NCI-H1930 (cell line): Measurements from ENCODE around the gene LPIN3.

ENCODE experiments used
- DNase-seq, 2 experiments: peaks; one replicate each; lab custom pipeline; 2025; lab: John Stamatoyannopoulos, UW

The LPIN3 gene

DNA sequence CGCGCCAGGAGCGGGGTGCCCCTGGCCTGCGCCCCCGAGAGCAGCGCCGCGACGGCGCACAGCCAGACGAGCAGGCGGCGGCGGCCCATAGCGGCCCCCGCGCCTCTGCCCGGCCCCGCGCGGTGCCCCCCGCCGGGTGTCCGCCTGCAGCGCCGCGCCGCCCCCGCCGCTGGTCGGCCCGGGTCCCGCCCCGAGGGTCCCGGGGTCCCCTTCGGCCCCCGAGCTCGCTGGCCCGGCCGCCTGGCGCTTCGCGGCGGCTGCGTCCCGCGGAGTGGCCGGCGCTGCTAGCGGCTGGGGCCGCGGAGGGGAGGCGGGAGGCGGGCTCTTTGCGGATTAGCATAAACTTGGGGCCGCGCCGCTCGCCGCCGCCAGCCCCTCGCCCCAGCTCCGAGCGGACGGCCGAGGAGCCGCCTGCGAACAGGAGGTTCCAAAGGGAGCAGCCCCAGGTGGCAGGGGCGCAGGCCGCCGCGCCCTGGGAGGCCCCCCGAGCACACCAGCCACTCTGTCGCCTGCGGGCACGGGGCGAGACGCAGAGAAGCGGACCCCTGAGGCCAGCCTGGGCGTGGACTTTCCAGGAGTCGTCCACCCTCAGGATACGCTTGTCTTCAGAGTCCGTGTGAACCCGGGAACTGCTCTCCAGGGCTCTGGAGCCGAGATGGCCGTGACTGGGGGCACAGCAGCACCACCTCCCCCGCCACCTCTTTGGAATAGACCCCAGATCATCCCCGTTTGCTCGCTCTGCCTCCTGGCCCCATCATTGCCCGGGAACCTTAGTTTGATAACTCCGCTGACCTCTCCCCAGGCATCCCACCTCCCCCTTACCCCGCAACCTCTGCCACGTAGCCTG is 26.1 kb downstream of the LPIN3 start, which contains the start of gene EMILIN3:
TSS of gene EMILIN3 (minus strand) at position 273 of the 847 bp plus-strand sequence. CDS start at position 89, 184 bp downstream.
- DNase-seq = peak in 1 of 2 experiments; percentile 16

DNA sequence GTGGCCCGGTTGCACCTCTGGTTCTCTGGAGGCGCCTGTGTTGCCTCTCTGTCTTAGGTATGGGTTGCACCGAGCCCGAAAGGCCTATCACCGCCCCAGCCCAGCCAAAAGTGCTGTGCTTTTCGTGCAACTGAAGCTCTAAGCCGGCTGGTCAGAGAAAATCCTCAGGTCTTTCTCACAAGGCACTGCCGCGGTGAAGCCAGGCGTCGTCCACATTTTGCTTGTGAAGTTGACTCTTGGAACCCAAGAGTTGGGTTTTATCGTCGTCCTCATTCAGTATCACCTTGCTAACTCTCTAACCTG is 26.7 kb downstream of the LPIN3 start:
- DNase-seq = no peak

DNA sequence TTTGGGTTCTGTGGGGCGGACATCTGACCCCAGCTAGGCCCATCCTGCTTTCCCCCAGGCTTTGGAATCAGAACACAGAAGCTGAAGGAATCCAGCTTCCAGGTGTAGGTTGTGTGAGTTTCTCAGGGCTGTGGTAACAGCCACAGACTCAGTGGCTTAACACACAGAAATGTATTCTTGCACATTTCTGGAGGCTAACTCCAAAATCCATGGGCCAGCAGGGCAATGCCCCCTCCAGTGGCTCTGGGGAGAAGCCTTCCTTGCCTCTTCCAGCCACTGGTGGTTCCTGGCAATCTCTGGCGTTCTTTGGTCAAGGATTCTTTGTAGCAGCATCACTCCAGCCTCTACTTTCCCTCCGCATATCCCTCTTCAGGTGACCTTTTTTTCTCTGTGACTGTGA is 27.3 kb downstream of the LPIN3 start:
- DNase-seq = no peak

DNA sequence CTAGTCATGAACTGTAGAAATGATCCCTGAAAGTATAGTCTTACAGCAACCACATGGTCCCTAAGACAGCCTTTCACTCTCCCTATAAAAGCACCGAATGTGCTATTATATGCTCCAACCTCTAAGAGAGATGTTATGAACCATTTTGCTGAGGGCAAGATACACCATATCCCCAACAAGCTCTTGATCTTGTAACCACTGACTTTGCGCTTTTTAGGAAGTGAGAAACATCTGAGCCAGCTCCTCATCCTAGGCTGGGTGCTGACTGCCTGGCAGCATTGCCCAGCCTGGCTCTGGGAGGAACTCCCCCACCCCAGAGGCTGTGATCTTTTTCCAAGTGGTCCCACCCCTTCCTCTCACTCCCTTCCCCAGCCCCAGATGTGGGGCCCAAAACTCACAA is 29.1 kb downstream of the LPIN3 start:
- DNase-seq = no peak

DNA sequence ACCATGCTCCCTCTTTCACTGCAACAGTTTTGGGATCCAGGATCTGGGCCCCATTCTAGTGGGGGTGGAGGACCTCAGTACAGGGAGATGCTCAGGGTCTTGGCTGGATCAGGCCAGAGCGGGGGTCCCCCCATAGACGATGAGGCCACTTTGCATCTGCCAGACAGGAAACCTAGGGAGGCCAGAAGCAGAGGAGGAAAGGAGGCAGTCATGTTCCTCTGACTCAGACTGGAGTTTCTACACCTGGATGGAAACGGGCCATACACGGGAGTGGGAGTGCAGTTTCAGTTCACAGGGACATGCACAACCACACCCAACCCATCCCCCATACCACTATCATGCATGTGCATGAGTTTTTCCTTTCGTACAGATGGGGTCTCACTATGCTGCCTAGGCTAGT is 29.6 kb downstream of the LPIN3 start:
- DNase-seq = no peak

DNA sequence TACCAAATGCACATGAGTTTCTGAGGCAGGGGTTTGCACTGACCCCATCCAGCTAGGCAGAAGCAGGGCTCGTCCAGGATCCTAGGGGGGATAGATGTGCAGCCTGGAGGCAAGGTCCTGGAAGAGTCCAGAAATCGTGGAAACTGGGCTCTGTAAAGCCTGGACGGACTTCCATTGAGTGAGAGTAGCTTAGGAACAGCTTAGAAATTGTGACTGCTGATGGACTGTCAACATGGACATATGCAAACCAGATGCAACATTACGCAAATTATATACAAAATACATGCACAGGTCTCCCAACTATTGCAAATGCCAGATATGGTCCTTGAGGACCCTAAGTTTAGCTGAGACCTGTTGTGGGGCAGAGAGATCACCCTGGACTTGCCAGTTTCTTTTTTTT is 30.8 kb downstream of the LPIN3 start:
- DNase-seq = no peak

DNA sequence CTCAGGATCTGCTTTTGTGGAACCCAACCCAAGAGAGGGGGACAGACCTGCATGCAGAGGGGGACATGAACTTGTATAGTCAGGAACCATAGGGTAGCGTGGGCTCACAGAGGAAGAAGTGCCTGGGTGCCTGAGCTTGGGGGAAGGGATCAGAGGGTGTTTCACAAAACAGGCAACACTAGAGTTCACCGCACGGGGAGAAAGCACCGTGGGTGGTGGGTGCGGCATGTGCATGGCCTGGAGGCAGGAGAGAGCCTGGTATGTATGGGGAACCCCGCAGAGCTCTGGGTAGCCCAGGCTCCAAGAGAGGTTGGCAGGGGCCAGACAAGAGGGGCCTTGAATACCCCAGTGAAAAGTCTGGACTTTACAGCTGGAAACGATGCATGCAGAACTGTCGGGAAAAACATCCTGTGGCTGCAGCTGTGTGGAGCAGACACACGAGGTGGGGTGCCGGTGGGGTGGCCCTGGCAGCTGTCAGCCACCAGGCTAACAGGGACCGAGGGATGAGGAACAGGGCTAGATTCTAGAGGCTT is 32.7 kb downstream of the LPIN3 start:
- no peak for DNase-seq

DNA sequence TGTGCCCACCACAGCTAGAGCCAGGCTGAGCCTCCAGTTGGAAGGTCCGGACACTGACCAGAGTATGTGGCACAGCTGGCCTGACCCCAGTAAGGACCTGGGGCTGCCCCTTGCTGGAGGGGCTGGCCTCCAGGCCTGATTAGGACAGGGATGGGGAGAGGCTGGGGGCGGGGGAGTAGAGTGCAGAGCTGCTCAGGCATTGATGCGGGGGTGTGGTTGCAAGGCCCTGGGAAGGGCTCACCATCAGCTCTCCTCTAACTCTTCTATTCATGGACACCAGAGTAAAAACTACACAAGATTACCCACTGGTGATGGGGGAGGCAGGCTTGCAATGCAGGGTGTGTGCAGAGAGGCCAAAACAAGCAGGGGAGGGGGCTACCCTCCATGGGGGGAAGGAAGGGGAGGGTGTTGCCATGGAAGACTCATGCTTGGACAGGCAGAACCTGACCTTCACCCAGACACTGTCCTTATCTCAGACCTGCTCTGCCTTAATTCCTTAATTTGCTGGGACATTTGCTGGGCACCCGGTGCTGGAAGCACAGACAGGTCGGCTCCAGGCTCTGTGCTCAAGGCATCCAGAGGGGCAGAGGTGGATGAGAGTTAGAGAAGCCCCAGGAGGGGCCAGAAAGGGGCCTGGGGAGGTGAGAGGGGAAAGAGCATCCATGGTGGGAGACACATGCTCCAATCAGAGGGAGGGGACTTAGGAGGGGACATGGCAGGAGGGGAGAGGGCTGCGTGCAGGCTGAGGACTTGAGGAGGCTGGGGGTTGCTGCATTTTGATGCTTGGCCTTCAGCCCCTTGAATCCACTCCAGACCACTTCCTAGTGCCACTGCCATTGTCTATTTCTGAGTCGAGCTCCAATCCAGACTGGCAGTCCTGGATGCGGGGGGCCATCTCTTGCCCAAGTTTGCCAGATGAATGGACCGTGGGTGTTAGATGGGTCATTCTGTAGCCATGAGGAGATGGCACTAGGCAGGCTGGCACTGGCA is 33.6 kb downstream of the LPIN3 start:
- no peak for DNase-seq

DNA sequence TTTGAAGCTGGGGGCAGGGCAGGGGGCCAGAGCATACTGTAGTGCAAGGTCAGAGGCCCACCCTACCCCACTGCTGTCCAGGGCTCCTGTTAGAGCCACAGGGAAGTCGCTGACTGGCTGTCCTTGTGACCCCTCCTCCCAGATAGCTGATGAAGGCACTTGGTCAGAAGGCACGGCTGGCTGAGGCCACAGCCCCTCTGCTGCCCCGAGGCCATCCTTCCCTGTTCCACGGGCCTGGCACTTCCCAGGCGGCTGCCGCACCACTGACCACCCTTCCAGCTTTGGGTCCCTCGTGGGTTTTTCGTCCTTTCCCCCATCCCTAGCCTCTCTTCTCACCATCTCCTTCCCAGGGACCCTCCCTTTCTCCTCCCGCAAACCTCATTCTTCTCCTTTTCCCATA is 35.2 kb downstream of the LPIN3 start:
- no peak for DNase-seq

DNA sequence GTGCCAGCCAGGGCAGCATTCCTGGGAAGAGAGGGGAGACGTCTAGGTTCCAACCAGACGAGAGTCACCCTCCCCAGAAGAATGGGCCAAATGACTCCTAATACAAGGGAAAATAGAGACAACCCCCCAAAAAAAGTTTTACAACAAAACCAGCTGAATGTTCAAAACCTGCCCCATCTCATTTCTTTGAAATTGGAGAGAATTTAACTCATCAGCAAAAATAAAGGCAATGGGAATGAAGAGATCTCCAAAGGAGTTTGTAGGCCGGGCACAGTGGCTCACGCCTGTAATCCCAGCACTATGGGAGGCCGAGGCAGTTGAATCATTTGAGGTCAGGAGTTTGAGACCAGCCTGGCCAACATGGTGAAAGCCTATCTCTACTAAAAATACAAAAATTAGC is 35.7 kb downstream of the LPIN3 start:
- DNase-seq = no peak

DNA sequence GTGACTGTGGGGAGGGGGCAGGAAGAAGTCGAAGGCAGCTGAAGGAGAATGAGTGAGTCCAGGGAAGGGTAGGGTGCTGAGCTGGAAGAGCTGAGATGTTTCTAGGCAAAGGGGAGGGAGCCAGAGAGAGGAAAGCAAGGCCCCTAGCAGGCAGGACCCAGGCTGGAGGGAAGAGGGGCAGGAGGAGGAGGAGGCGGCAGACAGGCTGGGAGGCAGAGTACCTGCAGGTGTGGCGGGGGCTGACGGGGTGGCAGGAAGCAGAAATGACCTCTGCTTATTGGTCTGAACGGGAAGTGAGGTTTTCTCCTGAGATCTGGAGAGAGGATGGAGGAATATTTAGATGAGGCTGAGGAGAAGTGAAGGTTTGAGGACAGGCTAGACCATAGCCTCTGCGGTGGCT is 36.7 kb downstream of the LPIN3 start:
- DNase-seq = no peak

DNA sequence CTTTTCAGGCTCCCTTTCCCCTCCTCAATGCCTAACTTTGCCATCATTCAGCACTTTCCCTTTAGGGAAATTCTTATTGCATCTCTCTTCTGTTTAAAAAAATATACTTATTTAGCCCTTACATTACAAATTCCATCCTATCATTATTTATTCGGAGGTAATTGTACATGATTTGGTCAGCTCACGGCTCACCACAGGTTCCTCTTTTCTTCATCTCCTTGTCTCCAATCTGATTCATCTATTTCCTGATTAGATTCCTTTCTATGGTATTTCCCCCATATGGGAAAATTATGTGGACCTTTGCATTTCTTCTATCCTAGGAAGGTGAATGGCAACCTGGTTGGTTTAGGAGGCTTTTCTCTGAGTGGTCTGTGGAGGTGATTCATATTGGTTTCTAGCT is 38.9 kb downstream of the LPIN3 start:
- DNase-seq = no peak

- no peak for DNase-seq
Observed at GRCh38 chr20:41380551-41381193, 40.1 kb downstream of the LPIN3 start.

- DNase-seq = no peak
Observed at GRCh38 chr20:41382791-41383305, 42.2 kb downstream of the LPIN3 start.

DNA sequence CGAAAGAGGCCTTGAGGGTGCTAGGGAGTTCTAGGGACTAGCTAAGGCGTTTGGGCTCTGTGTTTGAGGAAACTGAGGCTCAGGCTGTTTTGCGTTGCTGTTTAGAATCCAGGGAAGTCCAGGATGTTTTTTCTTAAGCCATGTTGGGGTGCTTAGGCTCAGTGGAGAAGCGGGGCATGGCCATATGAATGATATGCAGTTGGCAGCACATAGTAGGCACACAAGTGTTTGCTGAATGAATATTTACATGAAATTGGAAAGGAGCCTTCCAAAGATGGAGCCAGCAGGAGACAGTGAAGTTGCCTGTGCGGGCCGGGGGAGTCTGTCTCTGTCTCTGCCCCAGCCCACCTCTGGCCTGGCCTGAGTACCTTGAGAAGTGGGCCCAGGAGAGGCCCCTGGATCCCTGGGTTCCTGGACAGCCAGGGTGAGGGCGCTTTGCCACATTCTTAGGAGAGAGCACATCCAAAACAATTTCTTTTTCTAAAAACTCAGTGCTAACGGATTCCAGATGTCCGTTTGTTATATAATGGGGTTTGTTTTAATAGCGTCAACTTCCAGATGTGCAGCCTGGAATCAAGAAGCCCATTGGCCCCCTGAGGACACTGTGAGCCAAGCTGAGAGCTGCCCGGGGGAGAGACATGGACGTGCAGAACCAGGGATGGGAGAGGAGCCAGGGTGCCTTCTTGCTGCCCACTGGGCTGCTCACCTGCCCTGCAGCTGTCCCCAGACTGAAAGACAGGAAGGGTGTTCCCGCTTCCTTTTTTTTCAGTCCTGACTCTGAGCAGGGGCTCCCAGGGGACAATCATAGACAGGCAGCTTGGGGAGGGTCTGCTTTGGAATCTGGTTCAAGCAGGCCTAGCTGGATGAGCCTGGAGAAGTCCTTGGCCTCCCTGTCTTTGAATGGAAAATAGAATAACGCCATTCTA is 46.1 kb downstream of the LPIN3 start:
- no peak for DNase-seq

DNA sequence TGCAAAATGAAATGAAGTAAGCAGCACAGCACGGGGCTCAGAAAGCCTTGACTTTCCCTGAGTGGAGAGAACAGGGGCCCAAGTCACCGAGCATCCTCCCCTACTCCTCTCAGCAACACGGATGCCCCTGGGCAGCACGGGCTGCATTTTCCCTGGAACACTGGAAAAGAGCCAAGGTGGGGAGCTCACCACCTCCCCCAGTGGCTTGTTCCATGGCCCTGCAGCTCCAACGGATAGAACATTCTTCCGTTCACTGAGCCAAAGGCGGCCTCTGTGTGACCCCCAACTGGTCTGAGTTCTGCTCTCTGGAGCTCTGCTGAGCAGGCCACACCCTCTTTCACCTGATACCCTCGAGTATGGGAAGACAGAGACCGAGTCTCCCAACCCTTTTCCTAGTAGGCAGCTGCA is 46.8 kb downstream of the LPIN3 start:
- DNase-seq = no peak

- DNase-seq = no peak
Observed at GRCh38 chr20:41390889-41391288, 50.3 kb downstream of the LPIN3 start.

DNA sequence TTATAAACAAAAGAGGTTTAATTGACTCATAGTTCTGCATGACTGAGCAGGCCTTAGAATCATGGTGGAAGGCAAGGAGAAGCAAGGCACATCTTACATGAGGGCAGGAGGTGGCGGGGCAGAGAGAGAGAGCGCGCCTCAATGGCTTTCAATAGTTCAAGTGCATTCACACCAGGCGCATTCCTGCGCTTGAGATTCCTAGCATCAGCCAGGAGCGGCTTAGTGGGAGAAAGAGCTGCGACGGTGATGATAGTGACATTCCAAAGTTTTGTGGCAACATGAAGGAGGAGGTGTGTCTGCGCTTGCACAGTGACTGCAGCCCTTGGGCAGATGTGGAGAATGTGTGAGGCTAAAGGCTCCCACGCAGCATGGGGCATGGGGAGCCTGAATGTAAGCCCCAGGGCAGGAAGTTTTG is 51.0 kb downstream of the LPIN3 start:
- no peak for DNase-seq

DNA sequence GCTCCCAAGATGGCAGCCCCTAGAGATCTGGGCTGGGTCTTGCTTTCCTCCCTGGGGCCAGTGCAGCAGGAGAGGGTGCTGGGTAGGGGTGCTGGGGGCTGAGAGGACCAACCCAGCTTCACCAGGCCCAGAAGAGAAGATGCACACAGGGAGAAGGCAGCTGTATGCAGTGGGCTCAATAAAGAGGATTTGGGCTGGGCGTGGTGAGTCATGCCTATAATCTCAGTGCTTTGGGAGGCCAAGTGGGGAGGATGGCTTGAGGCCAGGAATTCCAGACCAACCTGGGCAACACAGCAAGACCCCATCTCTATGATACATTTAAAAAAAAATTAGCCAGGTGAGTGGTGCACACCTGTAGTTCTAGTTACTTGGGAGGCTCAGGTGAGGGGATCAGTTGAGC is 51.7 kb downstream of the LPIN3 start:
- DNase-seq = no peak

- DNase-seq = no peak
Observed at GRCh38 chr20:41392871-41393704, 52.5 kb downstream of the LPIN3 start.
